Lung (tissue), 12 donors: ENCODE data around the gene RGS16. TPM values are rescaled to one million over a fixed set of nuclear protein-coding genes. Genes with fewer than 3 reads are reported as not detected.

Experiments used
- ATAC-seq: fragments of 200-7000 bp; cut with Tn5 transposase; one replicate; pipeline ENCODE4 v1.9.1; 2020; ENCODE audit warnings: moderate number of reproducible peaks; ENCODE audit not compliant: insufficient read depth, low FRiP score
- DNase-seq, 3 donors: peaks; one replicate each; pipeline ENCODE4 v3.0.0-alpha.2; 2013 to 2017
- H3K27ac ChIP-seq, 2 donors: one replicate each; pipeline ENCODE4 v1.5.1; 2013; ENCODE audit warnings: mild to moderate bottlenecking in 2 of 2, moderate library complexity in 2 of 2, control low read depth in 1 of 2, inconsistent platforms in 1 of 2, low read depth in 1 of 2, low read length in 1 of 2
- H3K27me3 ChIP-seq, 3 donors: one replicate each; pipeline ENCODE4 v1.5.1; 2013; ENCODE audit warnings: low read length in 2 of 3; ENCODE audit not compliant: control insufficient read depth in 3 of 3, insufficient read depth in 3 of 3
- H3K36me3 ChIP-seq, 4 donors: one replicate each; pipeline ENCODE4 v1.5.1; 2013; ENCODE audit warnings: low read length in 4 of 4, mild to moderate bottlenecking in 1 of 4, moderate library complexity in 1 of 4; ENCODE audit not compliant: control insufficient read depth in 4 of 4, insufficient read depth in 4 of 4
- H3K4me1 ChIP-seq, 5 donors: one replicate each; pipeline ENCODE4 v1.5.1; 2013; ENCODE audit warnings: low read length in 5 of 5, mild to moderate bottlenecking in 2 of 5, moderate library complexity in 1 of 5; ENCODE audit not compliant: control insufficient read depth in 5 of 5, insufficient read depth in 5 of 5
- H3K4me3 ChIP-seq: one replicate; pipeline ENCODE4 v1.5.1; 2013; ENCODE audit warnings: mild to moderate bottlenecking, control low read depth, moderate library complexity
- H3K9ac ChIP-seq, 2 donors: one replicate each; pipeline ENCODE4 v1.5.1; 2013; ENCODE audit warnings: low read length in 2 of 2, control low read depth in 1 of 2; ENCODE audit not compliant: insufficient read depth in 1 of 2
- H3K9me3 ChIP-seq, 4 donors: one replicate each; pipeline ENCODE4 v1.5.1; 2013; ENCODE audit warnings: low read length in 3 of 4, mild to moderate bottlenecking in 1 of 4, moderate library complexity in 1 of 4; ENCODE audit not compliant: control insufficient read depth in 4 of 4, insufficient read depth in 3 of 4
- CTCF ChIP-seq: IDR thresholded peaks from 2 replicates; pipeline ENCODE4 v1.5.1; 2012; ENCODE audit warnings: mild to moderate bottlenecking; ENCODE audit errors: control extremely low read depth, extremely low read depth
- WGBS, 2 donors: extraction: QIAGEN DNeasy Blood & Tissue Kit; methylation state at CpG; one replicate each; pipeline ENCODE4 v1.1.7; 2013; 5-methylcytosine and 5-hydroxymethylcytosine counted together
- polyA plus RNA-seq, 2 donors: library from polyadenylated mRNA; stranded (reverse); fragments of 200-250 nt; gene quantifications; one replicate each; pipeline ENCODE4 v1.2.1, GENCODE V29; 2013
- total RNA-seq, 2 donors: library from RNA; depleted of rRNA in 1 of 2; stranded (reverse); fragments of >200 nt in 1 of 2; gene quantifications; one replicate each; pipeline ENCODE4 v1.2.1, GENCODE V29; 2014 to 2021
- donor health status: control.
- donor health status: control.
- donor health status: Bipolar disorder and iron deficiency.
- donor health status: healthy.
- donor health status: DM: yes; HTN: yes; CAD: no.

Gene RGS16
- total and polyA plus RNA-seq, 4 donors, result 12.3 to 26.6 (median 15.0) TPM

GRCh38 chr1:182569939-182570610, 34.1 kb downstream of the RGS16 start:
- ATAC-seq (no peak), DNase-seq (no peak)
- Histone ChIP-seq H3K36me3 (peaks cover 0 to 6% (median 4%) of the 10 kb centered on the region in 4 donors), H3K27me3 (no peaks in the 10 kb centered on the region), H3K9me3 (peaks cover 0 to 2% (median 0%) of the 10 kb centered on the region in 4 donors), H3K4me3 (no peak overlapping the region), H3K4me1 (no peaks in the 10 kb centered on the region), H3K27ac (no peak overlapping the region), H3K9ac (no peak overlapping the region)
- no peak for TF ChIP-seq CTCF
- WGBS, 2 donors, result 91 to 94% methylated on average over 6 of the region's 6 CpGs

DNA sequence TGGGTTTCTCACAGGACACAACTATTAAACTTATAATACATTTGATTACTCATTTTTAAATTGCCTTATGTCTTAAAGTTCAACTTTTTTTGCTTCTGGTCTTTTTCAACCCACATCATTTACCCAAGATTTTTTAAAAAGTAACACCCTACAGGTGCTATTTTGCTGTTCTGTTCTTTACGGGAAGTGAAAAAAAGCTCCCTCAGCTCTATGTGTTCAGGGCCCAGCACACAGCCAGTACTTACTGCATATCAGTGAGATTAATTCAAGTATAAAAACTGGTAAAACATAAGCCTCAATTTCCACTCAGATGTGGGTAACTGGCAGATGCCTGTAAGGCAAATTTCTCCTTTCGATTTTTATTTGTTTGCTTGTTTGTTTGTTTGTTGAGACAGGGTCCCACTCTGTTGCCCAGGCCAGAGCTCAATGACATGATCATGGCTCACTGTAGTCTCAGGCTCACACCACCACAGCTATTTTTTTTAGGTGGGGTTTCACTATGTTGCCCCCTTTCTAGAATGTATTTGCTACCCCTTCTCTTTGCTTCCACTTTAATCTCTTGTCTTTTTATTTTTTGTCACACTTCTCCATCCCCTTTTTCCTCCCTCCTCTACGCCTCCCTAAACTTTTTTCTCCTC, 35.4 kb downstream of the RGS16 start:
- no peaks in the 10 kb centered on the region for H3K27me3 ChIP-seq
- DNase-seq (no peak), ATAC-seq (no peak)
- peaks cover 0 to 3% (median 0%) of the 10 kb centered on the region in 4 donors for H3K36me3 ChIP-seq
- no peak overlapping the region for H3K9ac ChIP-seq
- H3K9me3 ChIP-seq, result peaks cover 0 to 2% (median 0%) of the 10 kb centered on the region in 4 donors
- no peaks in the 10 kb centered on the region for H3K4me1 ChIP-seq
- H3K27ac ChIP-seq, result no peak overlapping the region
- no peak overlapping the region for H3K4me3 ChIP-seq
- TF ChIP-seq CTCF, result no peak
- 76 to 90% methylated on average over 3 of the region's 3 CpGs for WGBS, 2 donors

DNA sequence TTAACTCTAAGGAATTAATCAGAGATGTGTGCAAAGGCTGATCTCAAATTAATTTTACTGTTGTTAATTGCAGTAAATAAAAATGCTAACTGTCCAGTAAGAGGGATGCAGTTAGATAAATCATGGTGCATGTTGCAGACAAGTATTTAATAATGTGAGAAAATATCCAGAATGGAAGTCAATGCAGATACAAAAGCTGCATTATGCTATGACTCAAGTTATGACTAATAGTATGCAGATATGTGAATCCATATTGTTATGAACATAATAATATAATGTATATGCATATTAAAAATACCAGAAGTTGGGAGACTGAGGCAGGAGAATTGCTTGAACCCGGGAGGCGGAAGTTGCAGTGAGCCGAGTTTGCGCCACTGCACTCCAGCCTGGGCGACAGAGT, 36.6 kb downstream of the RGS16 start:
- H3K36me3 ChIP-seq, result no peaks in the 10 kb centered on the region
- DNase-seq (no peak), ATAC-seq (no peak)
- H3K4me3 ChIP-seq, result no peak overlapping the region
- no peak for TF ChIP-seq CTCF
- 94 to 97% methylated on average over 5 of the region's 5 CpGs for WGBS, 2 donors
- no peaks in the 10 kb centered on the region for H3K27me3 ChIP-seq
- H3K9ac ChIP-seq, result no peak overlapping the region
- H3K4me1 ChIP-seq, result no peaks in the 10 kb centered on the region
- H3K9me3 ChIP-seq, result peaks cover 0 to 2% (median 0%) of the 10 kb centered on the region in 4 donors
- H3K27ac ChIP-seq, result no peak overlapping the region
